ENCODE measurements around the gene PLEKHH1. TPM values are rescaled to one million over a fixed set of nuclear protein-coding genes. Genes with fewer than 3 reads are reported as not detected.

The PLEKHH1 gene
- total RNA-seq, 2 donors from 2014 or later = 32.7 to 54.7 TPM

DNA sequence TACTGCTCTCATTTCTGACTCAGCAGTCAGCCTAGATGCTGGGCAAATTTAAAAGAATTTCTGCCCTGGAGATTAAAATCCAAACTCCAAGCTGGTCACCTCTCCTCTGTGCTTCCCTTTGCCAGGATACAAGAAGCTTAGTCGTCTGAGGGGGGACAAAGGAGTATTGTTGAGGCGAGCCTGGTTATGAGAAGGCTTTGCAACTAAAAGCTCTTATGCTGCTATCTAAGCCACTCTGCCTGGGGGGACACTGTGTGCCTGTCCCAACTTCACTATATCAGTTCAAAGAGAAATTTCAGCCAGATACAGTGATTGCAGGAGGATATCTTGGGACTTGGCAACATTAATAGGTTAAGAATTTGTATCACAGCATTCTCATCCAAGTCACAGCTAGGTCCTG is 10.8 kb upstream of the PLEKHH1 start:
- no peak for DNase-seq
- H3K27me3 ChIP-seq = no peaks in the 10 kb centered on the region

DNA sequence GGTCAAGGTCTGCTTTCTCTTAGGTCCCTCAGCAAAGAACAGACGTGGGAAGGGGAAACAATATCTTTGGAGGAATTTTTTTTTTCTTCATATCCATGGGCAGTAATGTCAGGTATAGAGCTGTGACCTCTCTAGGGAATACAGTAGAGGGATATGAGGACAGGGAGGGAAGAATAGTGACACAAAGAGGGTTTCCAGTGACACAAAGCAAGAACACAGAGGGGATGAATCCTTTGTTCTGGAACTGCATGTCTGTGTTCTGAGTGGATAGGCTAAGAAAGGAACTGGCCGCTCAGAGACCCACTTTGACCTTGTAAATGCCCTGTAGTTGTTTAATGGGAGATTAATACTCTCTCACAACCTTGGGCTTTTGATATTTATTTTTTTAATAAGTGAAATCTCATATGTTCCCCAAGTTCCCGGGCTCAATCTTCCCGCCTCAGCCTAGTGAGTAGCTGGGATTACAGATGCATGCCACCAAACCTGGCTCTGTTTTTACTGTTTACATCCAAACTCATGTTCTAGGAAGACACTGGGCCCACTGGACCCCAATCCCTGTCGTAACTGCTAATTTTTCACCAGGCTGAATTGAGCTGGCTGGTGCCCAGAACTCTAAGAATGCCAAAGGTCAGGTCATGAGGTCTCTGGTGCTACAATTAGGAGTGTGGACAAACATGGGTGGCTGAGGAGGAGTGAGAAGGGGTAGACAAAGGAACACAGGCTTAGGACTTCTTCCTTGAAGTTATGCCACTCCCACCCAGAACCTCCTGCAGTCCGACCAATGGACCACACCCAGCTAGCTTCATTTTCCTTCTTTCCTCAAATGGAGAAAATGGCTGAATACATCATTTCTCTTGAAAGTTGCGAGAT is 9.1 kb upstream of the PLEKHH1 start:
- intact Hi-C loops (cut with DNase I) = no loop called here
- Histone ChIP-seq H3K27ac (no peak overlapping the region), H3K4me1 (no peaks in the 10 kb centered on the region), H3K27me3 (no peaks in the 10 kb centered on the region), H3K4me3 (no peak overlapping the region), H3K9me3 (no peaks in the 10 kb centered on the region), H3K36me3 (replicated peaks in 1 of 2; ENCODE audit: insufficient read depth in 1 of 2, low read depth in 2 of 2) (no peaks in the 10 kb centered on the region)
- WGBS, 2 donors = 65 to 68% methylated on average over 7 of the region's 7 CpGs
- TF ChIP-seq, protein P1, sequence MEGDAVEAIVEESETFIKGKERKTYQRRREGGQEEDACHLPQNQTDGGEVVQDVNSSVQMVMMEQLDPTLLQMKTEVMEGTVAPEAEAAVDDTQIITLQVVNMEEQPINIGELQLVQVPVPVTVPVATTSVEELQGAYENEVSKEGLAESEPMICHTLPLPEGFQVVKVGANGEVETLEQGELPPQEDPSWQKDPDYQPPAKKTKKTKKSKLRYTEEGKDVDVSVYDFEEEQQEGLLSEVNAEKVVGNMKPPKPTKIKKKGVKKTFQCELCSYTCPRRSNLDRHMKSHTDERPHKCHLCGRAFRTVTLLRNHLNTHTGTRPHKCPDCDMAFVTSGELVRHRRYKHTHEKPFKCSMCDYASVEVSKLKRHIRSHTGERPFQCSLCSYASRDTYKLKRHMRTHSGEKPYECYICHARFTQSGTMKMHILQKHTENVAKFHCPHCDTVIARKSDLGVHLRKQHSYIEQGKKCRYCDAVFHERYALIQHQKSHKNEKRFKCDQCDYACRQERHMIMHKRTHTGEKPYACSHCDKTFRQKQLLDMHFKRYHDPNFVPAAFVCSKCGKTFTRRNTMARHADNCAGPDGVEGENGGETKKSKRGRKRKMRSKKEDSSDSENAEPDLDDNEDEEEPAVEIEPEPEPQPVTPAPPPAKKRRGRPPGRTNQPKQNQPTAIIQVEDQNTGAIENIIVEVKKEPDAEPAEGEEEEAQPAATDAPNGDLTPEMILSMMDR (IDR thresholded peaks at IDR 0.05) = no peak
- no peak for TF ChIP-seq POLR2A (IDR thresholded peaks at IDR 0.05)
- DNase-seq (no peak), ATAC-seq (no peak)

More for the DNA sequence above, 10.8 kb upstream of the PLEKHH1 start:
- no peaks in the 10 kb centered on the region for H3K4me1 ChIP-seq
- no peak overlapping the region for H3K4me3 ChIP-seq
- TF ChIP-seq POLR2A (IDR thresholded peaks at IDR 0.05) = no peak
- TF ChIP-seq, protein P1 (IDR thresholded peaks at IDR 0.05) = no peak
- 58 to 71% methylated on average over 2 of the region's 2 CpGs for WGBS, 2 donors
- H3K9me3 ChIP-seq = no peaks in the 10 kb centered on the region
- no peak overlapping the region for H3K27ac ChIP-seq
- H3K36me3 ChIP-seq (replicated peaks in 1 of 2; ENCODE audit: insufficient read depth in 1 of 2, low read depth in 2 of 2) = no peaks in the 10 kb centered on the region
- ATAC-seq = no peak
- intact Hi-C loops (cut with DNase I) = no loop called here

DNA sequence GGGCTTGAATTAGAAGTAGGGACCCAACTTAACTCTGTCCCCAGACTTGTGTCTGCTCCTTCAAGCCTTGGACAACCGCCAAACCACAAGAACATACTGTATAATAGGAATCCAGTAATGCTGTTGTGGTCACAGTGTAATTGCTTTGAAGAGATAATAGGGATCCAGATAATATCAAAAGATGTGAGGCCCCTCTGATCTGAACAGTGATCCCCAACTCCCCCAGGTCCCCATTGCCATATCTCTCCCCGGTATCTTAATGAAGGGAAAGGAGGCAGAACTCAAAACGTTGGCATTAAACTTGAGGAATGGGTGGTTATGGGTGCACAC is 8.5 kb upstream of the PLEKHH1 start:
- H3K9me3 ChIP-seq = no peaks in the 10 kb centered on the region
- no peak overlapping the region for H3K27ac ChIP-seq
- intact Hi-C loops (cut with DNase I) = no loop called here
- H3K4me3 ChIP-seq = no peak overlapping the region
- 58 to 63% methylated on average over 3 of the region's 3 CpGs for WGBS, 2 donors
- DNase-seq (peak in 1 of 4 donors; percentile 22), ATAC-seq (no peak)
- no peaks in the 10 kb centered on the region for H3K27me3 ChIP-seq
- no peaks in the 10 kb centered on the region for H3K36me3 ChIP-seq (replicated peaks in 1 of 2; ENCODE audit: insufficient read depth in 1 of 2, low read depth in 2 of 2)
- TF ChIP-seq, protein P1 (IDR thresholded peaks at IDR 0.05) = no peak
- TF ChIP-seq POLR2A (IDR thresholded peaks at IDR 0.05) = no peak
- H3K4me1 ChIP-seq = no peaks in the 10 kb centered on the region

DNA sequence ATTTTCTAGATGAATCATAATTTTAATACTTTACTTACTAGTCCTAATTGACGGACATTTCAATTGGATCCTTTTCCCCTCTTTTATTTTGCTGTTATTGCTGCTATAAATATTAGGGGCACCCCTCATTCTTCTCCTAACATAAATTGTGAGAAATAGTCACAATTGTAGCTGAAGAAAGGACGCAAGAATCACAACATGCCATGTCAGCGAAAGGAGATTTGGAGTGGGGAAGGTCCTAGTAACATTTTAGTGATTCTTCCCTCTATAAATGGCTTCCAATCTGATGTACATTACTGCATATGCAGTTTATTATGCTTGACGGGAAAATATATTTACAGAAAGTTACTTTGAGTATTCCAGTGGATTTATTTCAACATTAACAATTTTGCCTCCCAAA is 7.7 kb upstream of the PLEKHH1 start:
- Histone ChIP-seq H3K4me1 (no peaks in the 10 kb centered on the region), H3K27me3 (no peaks in the 10 kb centered on the region), H3K4me3 (no peak overlapping the region), H3K27ac (no peak overlapping the region), H3K9me3 (no peaks in the 10 kb centered on the region), H3K36me3 (replicated peaks in 1 of 2; ENCODE audit: insufficient read depth in 1 of 2, low read depth in 2 of 2) (no peaks in the 10 kb centered on the region)
- 63 to 75% methylated on average over 4 of the region's 4 CpGs for whole genome bisulfite sequencing, 2 donors
- no peak for ATAC-seq
- DNase-seq = no peak
- TF ChIP-seq, protein P1 (IDR thresholded peaks at IDR 0.05) = no peak
- TF ChIP-seq POLR2A (IDR thresholded peaks at IDR 0.05) = no peak
- intact Hi-C loops (cut with DNase I) = no loop called here

DNA sequence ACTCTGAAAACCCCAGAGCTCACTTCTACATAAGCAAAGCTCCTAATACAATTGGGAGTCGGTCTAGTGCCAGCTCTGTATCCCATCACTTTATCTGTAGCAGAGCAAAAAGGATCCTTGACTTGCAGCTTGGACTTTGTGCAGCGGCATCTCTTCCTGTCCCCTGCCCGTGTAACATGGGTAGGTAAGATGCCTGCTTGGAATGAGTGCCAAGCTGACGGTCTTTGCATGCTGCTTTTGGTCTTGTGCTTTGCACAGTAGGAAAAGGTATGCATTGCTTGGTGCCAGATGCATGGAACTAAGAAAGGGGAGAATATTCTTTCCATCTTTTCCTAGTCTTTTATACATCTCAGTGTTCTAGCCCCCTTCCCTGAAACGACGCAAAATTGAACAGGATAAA is 6.9 kb upstream of the PLEKHH1 start:
- 51 to 56% methylated on average over 6 of the region's 6 CpGs for WGBS, 2 donors
- ATAC-seq (no peak), DNase-seq (no peak)
- H3K36me3 ChIP-seq (replicated peaks in 1 of 2; ENCODE audit: insufficient read depth in 1 of 2, low read depth in 2 of 2) = no peaks in the 10 kb centered on the region
- intact Hi-C loops (cut with DNase I) = no loop called here
- TF ChIP-seq, protein P1 (IDR thresholded peaks at IDR 0.05) = no peak
- TF ChIP-seq POLR2A (IDR thresholded peaks at IDR 0.05) = no peak
- H3K4me3 ChIP-seq = no peak overlapping the region
- H3K27me3 ChIP-seq = no peaks in the 10 kb centered on the region
- H3K4me1 ChIP-seq = no peaks in the 10 kb centered on the region
- H3K27ac ChIP-seq = no peak overlapping the region
- no peaks in the 10 kb centered on the region for H3K9me3 ChIP-seq
